HAP-1 (cell line): ENCODE data around the gene NACC2.

ENCODE experiments used
- DNase-seq, 2 experiments: peaks; one replicate each; pipeline ENCODE4 v3.0.0-alpha.2; 2016 to 2020; ENCODE audit warnings: low spot score in 2 of 2
- H3K27me3 ChIP-seq: fragments of 250-450 bp; sonication (Bioruptor Pico); 2 replicates; pipeline ENCODE4 v1.5.1; 2020; ENCODE audit warnings: low read depth, mild to moderate bottlenecking, moderate library complexity
- H3K36me3 ChIP-seq: fragments of 250-450 bp; sonication (Bioruptor Pico); replicated peaks from 2 replicates; pipeline ENCODE4 v1.5.1; 2020; ENCODE audit warnings: mild to moderate bottlenecking
- H3K4me1 ChIP-seq: fragments of 250-450 bp; sonication (Bioruptor Pico); 2 replicates; pipeline ENCODE4 v1.5.1; 2020; ENCODE audit warnings: mild to moderate bottlenecking
- H3K4me3 ChIP-seq: fragments of 250-450 bp; sonication (Bioruptor Pico); 2 replicates; pipeline ENCODE4 v1.5.1; 2020; ENCODE audit warnings: mild to moderate bottlenecking, moderate library complexity
- H3K9me3 ChIP-seq: fragments of 250-450 bp; sonication (Bioruptor Pico); 2 replicates; pipeline ENCODE4 v1.5.1; 2020; ENCODE audit warnings: mild to moderate bottlenecking, moderate library complexity
- in situ Hi-C: fragments of 300-500 bp; cut with MboI; formaldehyde crosslinking; loops from 3 replicates; pipeline ENCODE4 v1.14.3; 2020; ENCODE audit warnings: low sequenced_read_pairs, inconsistent platforms, mixed read lengths

NACC2 gene

DNA sequence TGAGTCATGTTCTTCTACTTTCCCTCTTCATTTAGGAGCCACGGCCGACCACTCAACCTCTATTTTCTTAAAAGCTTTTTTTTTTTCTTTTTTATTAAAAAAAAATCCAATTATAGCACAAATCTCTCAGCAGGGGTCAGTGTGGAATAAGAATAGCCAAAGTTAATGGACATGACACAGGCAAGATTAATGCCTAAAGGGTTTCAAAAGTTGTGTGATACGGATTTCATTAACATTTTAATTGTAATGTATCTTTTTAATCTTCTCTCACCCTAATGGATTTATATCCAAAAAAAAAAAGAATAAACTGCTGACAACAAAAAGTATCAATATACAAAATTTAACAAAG, 5.4 kb downstream of the NACC2 start:
- Histone ChIP-seq H3K9me3 (no peaks in the 10 kb centered on the region), H3K4me3 (no peak overlapping the region), H3K27me3 (no peaks in the 10 kb centered on the region), H3K36me3 (peaks cover 2% of the 10 kb centered on the region), H3K4me1 (peaks cover 36% of the 10 kb centered on the region)
- peak in 1 of 2 experiments; percentile 75 for DNase-seq
- in situ Hi-C loops: no loop called here

- peak in 1 of 2 experiments; percentile 13 for DNase-seq
- Histone ChIP-seq H3K36me3 (peaks cover 2% of the 10 kb centered on the region), H3K27me3 (no peaks in the 10 kb centered on the region), H3K4me1 (peaks cover 36% of the 10 kb centered on the region), H3K4me3 (no peak overlapping the region), H3K9me3 (no peaks in the 10 kb centered on the region)
- in situ Hi-C loops: no loop called here
These were observed 6.0 kb downstream of the NACC2 start for GRCh38 chr9:136088939-136089696.

DNA sequence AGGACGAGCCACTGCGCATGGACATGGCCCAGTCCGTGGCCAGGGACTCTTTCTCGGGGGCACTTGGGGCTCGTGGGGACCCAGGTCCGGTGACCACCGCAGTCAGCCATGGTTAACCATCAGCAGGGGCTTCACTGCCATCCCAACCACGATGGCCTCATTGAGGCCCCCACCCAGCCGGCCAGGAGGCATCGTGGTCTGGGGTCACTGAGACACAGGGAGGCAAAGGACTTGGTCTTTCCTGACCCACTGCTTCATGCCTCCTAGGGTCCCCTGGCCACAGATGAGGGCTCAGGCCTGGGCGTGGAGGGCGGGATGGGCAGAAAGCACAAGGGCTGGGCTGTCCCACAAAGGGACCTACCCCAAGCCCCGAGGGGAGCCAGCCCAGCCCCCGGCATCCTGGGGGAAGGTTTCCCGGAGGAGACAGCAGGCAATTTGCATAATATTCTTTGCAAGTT, 6.6 kb downstream of the NACC2 start:
- Histone ChIP-seq H3K36me3 (peaks cover 2% of the 10 kb centered on the region), H3K9me3 (no peaks in the 10 kb centered on the region), H3K4me1 (peaks cover 32% of the 10 kb centered on the region), H3K27me3 (no peaks in the 10 kb centered on the region), H3K4me3 (no peak overlapping the region)
- DNase-seq: peak in 1 of 2 experiments; percentile 42
- in situ Hi-C loops: no loop called here

GRCh38 chr9:136087741-136088480, 7.2 kb downstream of the NACC2 start:
- DNase-seq: no peak
- Histone ChIP-seq H3K36me3 (no peaks in the 10 kb centered on the region; the same call in none of the 2 replicates), H3K27me3 (no peaks in the 10 kb centered on the region), H3K4me3 (no peak overlapping the region), H3K9me3 (no peaks in the 10 kb centered on the region), H3K4me1 (peaks cover 27% of the 10 kb centered on the region)
- in situ Hi-C loops: no loop called here

DNA sequence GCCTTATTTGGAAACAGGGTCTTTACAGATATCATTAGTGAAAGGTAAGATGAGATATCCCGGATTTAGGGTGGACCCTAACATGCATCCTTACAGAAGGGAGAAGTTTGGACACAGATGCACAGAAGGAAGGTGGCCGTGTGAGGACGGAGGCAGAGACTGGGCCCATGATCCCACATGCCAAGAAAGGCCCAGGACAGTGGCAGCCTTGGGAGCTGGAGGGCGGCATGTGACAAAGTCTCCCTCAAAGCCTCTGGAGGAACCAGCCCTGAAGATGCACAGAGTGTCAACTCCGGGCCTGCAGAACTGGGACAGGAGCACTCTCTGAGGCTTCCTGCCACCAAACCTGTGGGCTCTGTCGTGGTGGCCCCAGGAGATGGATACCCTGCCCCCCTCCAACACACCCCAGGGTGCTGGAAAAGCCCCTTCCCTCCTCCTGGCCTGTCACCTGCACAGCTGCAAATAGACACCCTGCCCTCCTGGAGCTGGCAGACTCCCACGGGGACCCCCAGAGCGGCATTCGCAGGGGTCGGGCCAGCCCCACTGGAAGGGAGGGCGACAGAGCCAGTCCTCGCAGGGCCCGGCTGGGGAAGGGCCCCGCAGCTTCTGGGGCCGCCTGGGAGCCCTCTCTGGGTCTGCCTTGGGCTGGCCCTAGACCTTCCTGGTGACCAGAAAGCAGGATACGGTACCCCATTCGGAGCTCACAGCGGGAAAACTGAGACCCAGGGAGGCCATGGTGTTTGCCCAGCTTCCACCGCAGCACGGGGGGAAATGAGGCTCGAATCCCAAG, 7.9 kb downstream of the NACC2 start:
- no peak for DNase-seq
- Histone ChIP-seq H3K9me3 (no peaks in the 10 kb centered on the region), H3K4me3 (no peak overlapping the region), H3K36me3 (no peaks in the 10 kb centered on the region; the same call in 1 of the 2 replicates), H3K27me3 (no peaks in the 10 kb centered on the region), H3K4me1 (peaks cover 27% of the 10 kb centered on the region)
- in situ Hi-C loops: no loop called here

DNA sequence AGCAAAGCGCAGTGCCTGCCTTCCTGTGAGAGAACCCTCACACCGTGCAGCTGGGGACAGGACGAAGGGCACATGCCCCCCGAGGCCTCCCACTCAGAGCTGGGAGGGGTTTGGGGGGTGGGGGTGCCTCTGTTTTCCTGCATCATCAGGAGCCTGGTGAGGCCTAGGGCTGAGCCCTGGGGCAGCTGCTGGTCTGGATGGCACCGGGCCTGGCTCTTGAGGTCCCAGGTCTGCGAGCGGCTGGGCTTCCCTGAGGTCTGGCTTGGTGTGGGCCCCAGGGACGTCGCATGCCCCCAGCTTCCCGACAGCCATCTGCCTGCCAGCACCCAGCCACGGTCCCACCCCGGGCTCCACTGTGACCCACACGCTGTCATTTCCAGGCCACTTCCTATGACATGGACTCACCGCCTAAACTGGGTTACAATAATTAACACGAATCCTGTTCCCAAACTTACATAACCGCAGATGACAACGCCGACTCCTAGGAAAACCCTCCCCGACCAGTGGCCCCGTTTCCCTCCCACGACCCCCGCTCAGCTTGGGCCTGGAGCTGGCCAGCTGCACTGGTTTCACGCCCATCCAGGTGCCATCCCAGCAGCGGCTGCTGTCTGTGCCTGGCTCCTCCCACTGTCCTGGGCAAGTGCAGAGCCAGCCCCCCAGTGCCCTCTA, 8.7 kb downstream of the NACC2 start:
- H3K4me1 ChIP-seq: peaks cover 27% of the 10 kb centered on the region
- DNase-seq: no peak
- no peak overlapping the region for H3K4me3 ChIP-seq
- H3K36me3 ChIP-seq: no peaks in the 10 kb centered on the region; the same call in 1 of the 2 replicates
- in situ Hi-C loops: no loop called here
- no peaks in the 10 kb centered on the region for H3K27me3 ChIP-seq
- H3K9me3 ChIP-seq: no peaks in the 10 kb centered on the region

- H3K36me3 ChIP-seq: no peaks in the 10 kb centered on the region; the same call in 1 of the 2 replicates
- no peaks in the 10 kb centered on the region for H3K9me3 ChIP-seq
- no peaks in the 10 kb centered on the region for H3K27me3 ChIP-seq
- in situ Hi-C loops: no loop called here
- no peak for DNase-seq
- H3K4me1 ChIP-seq: peaks cover 21% of the 10 kb centered on the region
- H3K4me3 ChIP-seq: no peak overlapping the region
These were observed 9.3 kb downstream of the NACC2 start for GRCh38 chr9:136085815-136086212.

- no peak overlapping the region for H3K4me3 ChIP-seq
- H3K9me3 ChIP-seq: no peaks in the 10 kb centered on the region
- no peaks in the 10 kb centered on the region for H3K27me3 ChIP-seq
- in situ Hi-C loops: no loop called here
- DNase-seq: no peak
- no peaks in the 10 kb centered on the region; the same call in 1 of the 2 replicates for H3K36me3 ChIP-seq
- peaks cover 8% of the 10 kb centered on the region for H3K4me1 ChIP-seq
These were observed 10.8 kb downstream of the NACC2 start for GRCh38 chr9:136084063-136084944.

GRCh38 chr9:136083558-136084062, 11.5 kb downstream of the NACC2 start:
- H3K27me3 ChIP-seq: no peaks in the 10 kb centered on the region
- no peaks in the 10 kb centered on the region; the same call in 1 of the 2 replicates for H3K36me3 ChIP-seq
- in situ Hi-C loops: no loop called here

DNA sequence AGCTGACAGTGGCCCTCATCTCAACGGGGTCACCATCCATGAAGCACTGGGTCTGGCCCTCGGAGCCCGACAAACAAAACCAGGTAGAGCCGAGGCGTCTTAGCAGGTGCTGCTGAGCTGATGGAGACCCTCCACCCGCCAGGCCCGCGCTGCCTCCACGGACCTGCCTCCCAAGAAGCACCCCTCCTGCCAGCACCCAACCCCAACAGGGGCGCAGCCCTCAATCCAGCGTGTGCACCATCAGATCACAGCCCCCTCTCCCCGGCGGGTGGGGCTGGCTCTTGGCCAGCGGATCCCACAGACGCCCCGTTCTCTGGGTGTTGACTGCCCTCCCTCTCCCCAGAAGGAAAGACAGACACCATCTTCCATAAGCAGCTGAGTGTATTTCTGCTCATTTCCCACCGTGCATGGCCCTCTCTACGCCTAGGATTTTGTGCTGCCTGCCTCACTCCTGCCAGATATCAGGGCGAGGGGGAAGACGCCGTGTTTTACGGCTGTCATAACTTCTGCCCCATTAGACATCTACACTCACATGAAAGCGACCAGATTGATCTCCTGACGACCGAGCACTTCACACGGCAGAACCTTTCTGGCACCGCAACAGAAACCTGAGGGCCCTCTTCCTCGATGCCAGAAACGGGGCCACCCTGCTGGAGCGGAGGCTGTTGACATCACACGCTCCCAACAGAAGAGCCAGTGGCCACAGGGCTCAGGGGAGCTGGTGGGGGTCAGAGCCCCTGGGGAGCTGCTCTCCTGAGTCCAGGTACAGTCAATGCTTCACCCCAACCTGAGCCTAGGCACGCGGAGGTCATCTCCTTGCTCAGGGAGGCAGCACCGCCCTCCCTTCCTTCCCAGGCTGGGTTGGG, 12.4 kb downstream of the NACC2 start:
- in situ Hi-C loops: no loop called here
- DNase-seq: no peak
- no peaks in the 10 kb centered on the region for H3K4me1 ChIP-seq
- H3K4me3 ChIP-seq: no peak overlapping the region
- no peaks in the 10 kb centered on the region for H3K9me3 ChIP-seq
- H3K36me3 ChIP-seq: no peaks in the 10 kb centered on the region
- no peaks in the 10 kb centered on the region for H3K27me3 ChIP-seq

More at GRCh38 chr9:136083558-136084062, 11.5 kb downstream of the NACC2 start:
- H3K9me3 ChIP-seq: no peaks in the 10 kb centered on the region
- peaks cover under 1% of the 10 kb centered on the region; the same call in 1 of the 2 replicates for H3K4me1 ChIP-seq
- DNase-seq: no peak
- no peak overlapping the region for H3K4me3 ChIP-seq

DNA sequence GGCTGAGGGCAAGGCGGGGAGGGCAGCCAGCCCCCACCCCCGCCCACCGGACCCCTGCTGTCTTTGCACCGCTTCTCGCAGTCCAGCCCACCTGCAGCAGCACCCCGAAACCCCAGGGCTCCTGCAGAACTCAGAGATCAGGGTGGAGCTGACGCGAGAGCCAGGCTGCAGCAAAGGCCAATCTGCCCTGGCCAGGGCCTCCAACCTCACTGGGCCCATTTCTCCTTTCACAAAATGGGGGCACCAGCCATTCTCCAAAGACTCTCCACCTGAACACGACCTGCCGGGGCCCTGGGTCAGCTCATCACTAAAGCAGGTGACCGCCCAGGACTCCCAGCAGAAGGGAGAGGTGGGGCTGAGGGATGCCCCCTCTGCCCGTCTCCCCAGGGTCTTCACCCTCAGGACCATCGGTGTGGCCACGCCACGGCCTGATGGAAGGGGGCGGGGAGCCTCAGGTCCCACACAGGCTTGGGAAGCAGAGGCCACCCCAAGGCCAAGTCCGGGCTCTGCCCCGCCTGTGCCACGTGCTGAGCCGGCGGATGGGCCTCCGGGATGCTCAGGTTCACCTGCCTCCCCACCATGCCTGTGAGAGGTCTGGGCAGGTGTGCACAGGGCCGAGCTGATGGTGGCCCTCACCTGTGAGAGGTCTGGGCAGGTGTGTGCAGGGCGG, 13.1 kb downstream of the NACC2 start:
- no peaks in the 10 kb centered on the region for H3K27me3 ChIP-seq
- H3K36me3 ChIP-seq: no peaks in the 10 kb centered on the region
- no peak for DNase-seq

More for the DNA sequence above, 13.1 kb downstream of the NACC2 start:
- in situ Hi-C loops: no loop called here
- Histone ChIP-seq H3K9me3 (no peaks in the 10 kb centered on the region), H3K4me1 (no peaks in the 10 kb centered on the region), H3K4me3 (no peak overlapping the region)
